ENCODE data around the gene FER.

FER gene

GRCh38 chr5:109028608-109029299, 281.1 kb downstream of the FER start:
- H3K27ac ChIP-seq = no peak overlapping the region
- TF ChIP-seq ZFX (IDR thresholded peaks at IDR 0.05) (no peak), CTCF (conservative IDR thresholded peaks at IDR 0.05) (no peak)

GRCh38 chr5:109029847-109030246, 282.1 kb downstream of the FER start:
- H3K27ac ChIP-seq = no peak overlapping the region
- no peak for TF ChIP-seq ZFX (IDR thresholded peaks at IDR 0.05)
- TF ChIP-seq CTCF (conservative IDR thresholded peaks at IDR 0.05) = no peak

- TF ChIP-seq CTCF (conservative IDR thresholded peaks at IDR 0.05) = no peak
- no peak overlapping the region for H3K27ac ChIP-seq
These were observed 282.9 kb downstream of the FER start for GRCh38 chr5:109030360-109031143.

GRCh38 chr5:109034306-109034705, 286.6 kb downstream of the FER start:
- H3K27ac ChIP-seq = no peak overlapping the region
- TF ChIP-seq CTCF (conservative IDR thresholded peaks at IDR 0.05) (no peak), ZFX (IDR thresholded peaks at IDR 0.05) (no peak)

GRCh38 chr5:109035436-109035835, 287.7 kb downstream of the FER start:
- TF ChIP-seq CTCF (conservative IDR thresholded peaks at IDR 0.05) (no peak), ZFX (IDR thresholded peaks at IDR 0.05) (no peak)
- H3K27ac ChIP-seq = no peak overlapping the region

GRCh38 chr5:109038209-109038840, 290.6 kb downstream of the FER start:
- H3K27ac ChIP-seq = no peak overlapping the region
- no peak for TF ChIP-seq CTCF (conservative IDR thresholded peaks at IDR 0.05)
- no peak for TF ChIP-seq ZFX (IDR thresholded peaks at IDR 0.05)

GRCh38 chr5:109041317-109041716, 293.6 kb downstream of the FER start:
- H3K27ac ChIP-seq = no peak overlapping the region
- TF ChIP-seq CTCF (conservative IDR thresholded peaks at IDR 0.05) = no peak
- no peak for TF ChIP-seq ZFX (IDR thresholded peaks at IDR 0.05)
